Naive B cell (primary cell): ENCODE measurements around the gene SFXN1. TPM values are rescaled to one million over a fixed set of nuclear protein-coding genes. Genes with fewer than 3 reads are reported as not detected.

ENCODE experiments used
- ATAC-seq, 2 donors: fragments of 150-1000 bp; cut with Tn5 transposase; 2 replicates each; pipeline ENCODE4 v1.10.0; 2021; ENCODE audit warnings: low read depth in 2 of 2, mild to moderate bottlenecking in 2 of 2, moderate library complexity in 2 of 2
- DNase-seq: peaks from one replicate; pipeline ENCODE4 v3.0.0; 2022
- H3K27ac Mint-ChIP-seq, 6 donors: one replicate each; pipeline ENCODE4 v1.8.0; 2020 to 2022; ENCODE audit warnings: mild to moderate bottlenecking in 6 of 6, mixed read lengths in 6 of 6, moderate library complexity in 5 of 6, inconsistent platforms in 2 of 6
- H3K27me3 Mint-ChIP-seq, 3 donors: one replicate each; pipeline ENCODE4 v1.8.0; 2021 to 2022; ENCODE audit warnings: mixed read lengths in 3 of 3, mild to moderate bottlenecking in 1 of 3
- H3K36me3 Mint-ChIP-seq, 2 donors: one replicate each; pipeline ENCODE4 v1.8.0; 2020 to 2022; ENCODE audit warnings: mixed read lengths in 2 of 2, inconsistent platforms in 1 of 2, mild to moderate bottlenecking in 1 of 2
- H3K4me1 Mint-ChIP-seq, 3 donors: one replicate each; pipeline ENCODE4 v1.8.0; 2020 to 2022; ENCODE audit warnings: mixed read lengths in 3 of 3, inconsistent platforms in 1 of 3, mild to moderate bottlenecking in 1 of 3, moderate library complexity in 1 of 3
- H3K4me3 Mint-ChIP-seq, 8 donors: one replicate each; pipeline ENCODE4 v1.8.0; 2020 to 2022; ENCODE audit warnings: mild to moderate bottlenecking in 8 of 8, mixed read lengths in 8 of 8, moderate library complexity in 8 of 8, inconsistent platforms in 2 of 8
- H3K9me3 Mint-ChIP-seq, 7 donors: one replicate each; pipeline ENCODE4 v1.8.0; 2020 to 2022; ENCODE audit warnings: mixed read lengths in 7 of 7, mild to moderate bottlenecking in 5 of 7, inconsistent platforms in 2 of 7, moderate library complexity in 1 of 7
- polyA plus RNA-seq, 6 donors: library from polyadenylated mRNA; unstranded; fragments of 300-500 nt; fragmentation: Illumina TruSeq; gene quantifications; one replicate each; pipeline ENCODE4 v1.2.3, GENCODE V29; 2021; ENCODE audit warnings: low read depth in 6 of 6

Gene SFXN1
- polyA plus RNA-seq, 6 donors from 2014 or later: 12.0 to 18.0 (median 16.0) TPM

- Mint-ChIP-seq H3K9me3 (peaks cover 0 to 3% (median 0%) of the 10 kb centered on the region in 7 donors), H3K4me1 (peaks cover 0 to 3% (median 0%) of the 10 kb centered on the region in 3 donors)
- no peak for ATAC-seq
Measured at GRCh38 chr5:175469916-175470315, 8.4 kb upstream of the SFXN1 start.

DNA sequence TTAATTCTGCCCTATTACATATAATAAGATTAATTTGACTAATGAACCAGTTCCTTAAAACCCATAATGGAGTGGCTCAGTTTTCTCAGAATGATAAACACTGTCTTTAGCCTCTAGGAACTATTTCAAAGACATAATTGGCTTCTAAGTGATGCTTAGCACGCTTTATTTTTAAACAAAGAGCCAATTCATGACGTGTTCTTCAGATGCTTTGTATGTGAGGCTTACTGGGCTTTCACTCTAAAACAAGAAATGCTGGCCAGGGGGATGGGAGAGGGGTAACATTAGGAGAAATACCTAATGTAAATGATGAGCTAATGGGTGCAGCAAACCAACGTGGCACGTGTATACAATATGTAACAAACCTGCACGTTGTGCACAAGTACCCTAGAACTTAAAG lies 7.6 kb upstream of the SFXN1 start:
- H3K9me3 Mint-ChIP-seq: peaks cover 0 to 3% (median 0%) of the 10 kb centered on the region in 7 donors
- DNase-seq: no peak
- peaks cover 0 to 4% of the 10 kb centered on the region in 2 donors for H3K36me3 Mint-ChIP-seq
- H3K27me3 Mint-ChIP-seq: peaks cover 33 to 64% (median 50%) of the 10 kb centered on the region in 3 donors
- no peak for ATAC-seq
- H3K4me1 Mint-ChIP-seq: no peaks in the 10 kb centered on the region
- H3K4me3 Mint-ChIP-seq: no peak overlapping the region
- no peak overlapping the region for H3K27ac Mint-ChIP-seq

More at GRCh38 chr5:175469916-175470315, 8.4 kb upstream of the SFXN1 start:
- peaks cover 33 to 64% (median 47%) of the 10 kb centered on the region in 3 donors for H3K27me3 Mint-ChIP-seq
- H3K4me3 Mint-ChIP-seq: no peak overlapping the region
- H3K27ac Mint-ChIP-seq: no peak overlapping the region
- no peak for DNase-seq
- H3K36me3 Mint-ChIP-seq: peaks cover 0 to 4% of the 10 kb centered on the region in 2 donors

- no peak for ATAC-seq
- Mint-ChIP-seq H3K4me1 (no peaks in the 10 kb centered on the region), H3K36me3 (peaks cover 0 to 4% of the 10 kb centered on the region in 2 donors), H3K9me3 (peaks cover 0 to 3% (median 0%) of the 10 kb centered on the region in 7 donors), H3K4me3 (peak overlapping the region in 1 of 8 donors; percentile 32), H3K27me3 (peaks cover 33 to 62% (median 52%) of the 10 kb centered on the region in 3 donors), H3K27ac (no peak overlapping the region)
- DNase-seq: no peak
Measured at GRCh38 chr5:175471196-175471595, 7.2 kb upstream of the SFXN1 start.

- no peak for ATAC-seq
Measured at GRCh38 chr5:175471628-175472027, 6.7 kb upstream of the SFXN1 start.

GRCh38 chr5:175472378-175472777 lies 6.0 kb upstream of the SFXN1 start:
- no peaks in the 10 kb centered on the region for H3K4me1 Mint-ChIP-seq
- peak overlapping the region in 1 of 8 donors; percentile 42 for H3K4me3 Mint-ChIP-seq
- ATAC-seq (no peak), DNase-seq (no peak)
- H3K36me3 Mint-ChIP-seq: peaks cover 0 to 4% of the 10 kb centered on the region in 2 donors
- peaks cover 30 to 56% (median 47%) of the 10 kb centered on the region in 3 donors for H3K27me3 Mint-ChIP-seq
- H3K9me3 Mint-ChIP-seq: peaks cover 0 to 3% (median 0%) of the 10 kb centered on the region in 7 donors
- H3K27ac Mint-ChIP-seq: no peak overlapping the region

More at GRCh38 chr5:175471628-175472027, 6.7 kb upstream of the SFXN1 start:
- H3K9me3 Mint-ChIP-seq: peaks cover 0 to 3% (median 0%) of the 10 kb centered on the region in 7 donors
- peaks cover 0 to 4% of the 10 kb centered on the region in 2 donors for H3K36me3 Mint-ChIP-seq
- H3K4me3 Mint-ChIP-seq: peak overlapping the region in 1 of 8 donors; percentile 32
- no peak for DNase-seq
- H3K27ac Mint-ChIP-seq: no peak overlapping the region
- no peaks in the 10 kb centered on the region for H3K4me1 Mint-ChIP-seq
- peaks cover 33 to 57% (median 51%) of the 10 kb centered on the region in 3 donors for H3K27me3 Mint-ChIP-seq

DNA sequence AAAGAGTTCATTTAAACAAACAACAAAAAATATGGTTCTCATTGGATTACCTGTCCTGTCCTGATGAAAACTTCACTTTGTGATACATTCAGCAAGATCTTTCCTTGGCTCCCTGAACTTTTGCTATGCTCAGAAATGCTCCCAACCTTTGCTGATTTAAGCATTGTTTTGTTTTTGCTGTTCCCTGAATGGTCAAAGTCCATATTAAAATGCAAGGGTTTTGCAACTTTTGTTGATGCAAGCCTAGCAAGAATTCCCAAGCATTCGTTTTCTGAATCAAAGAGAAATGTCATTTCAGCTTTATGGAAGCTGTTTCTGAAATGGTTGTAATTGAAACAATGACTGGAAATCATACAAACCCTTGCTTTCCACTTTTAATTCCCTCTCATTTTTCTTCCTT lies 3.1 kb upstream of the SFXN1 start:
- DNase-seq (no peak), ATAC-seq (no peak)
- no peak overlapping the region for H3K27ac Mint-ChIP-seq
- no peaks in the 10 kb centered on the region for H3K9me3 Mint-ChIP-seq
- peaks cover 15 to 20% (median 18%) of the 10 kb centered on the region in 3 donors for H3K4me1 Mint-ChIP-seq
- H3K4me3 Mint-ChIP-seq: peak overlapping the region in 1 of 8 donors; percentile 52
- peaks cover 24 to 41% (median 39%) of the 10 kb centered on the region in 3 donors for H3K27me3 Mint-ChIP-seq
- H3K36me3 Mint-ChIP-seq: peaks cover 0 to 2% of the 10 kb centered on the region in 2 donors

GRCh38 chr5:175477440-175477839 lies 920 bp upstream of the SFXN1 start:
- Mint-ChIP-seq H3K36me3 (peaks cover 0 to 6% of the 10 kb centered on the region in 2 donors), H3K9me3 (no peaks in the 10 kb centered on the region), H3K4me3 (peak overlapping the region in 7 of 8 donors; percentile 47 to 98 (median 87)), H3K27ac (peak overlapping the region in 1 of 6 donors; percentile 86), H3K4me1 (peaks cover 26 to 36% (median 35%) of the 10 kb centered on the region in 3 donors), H3K27me3 (peaks cover 14 to 26% (median 24%) of the 10 kb centered on the region in 3 donors)
- no peak for DNase-seq
- ATAC-seq: no peak

DNA sequence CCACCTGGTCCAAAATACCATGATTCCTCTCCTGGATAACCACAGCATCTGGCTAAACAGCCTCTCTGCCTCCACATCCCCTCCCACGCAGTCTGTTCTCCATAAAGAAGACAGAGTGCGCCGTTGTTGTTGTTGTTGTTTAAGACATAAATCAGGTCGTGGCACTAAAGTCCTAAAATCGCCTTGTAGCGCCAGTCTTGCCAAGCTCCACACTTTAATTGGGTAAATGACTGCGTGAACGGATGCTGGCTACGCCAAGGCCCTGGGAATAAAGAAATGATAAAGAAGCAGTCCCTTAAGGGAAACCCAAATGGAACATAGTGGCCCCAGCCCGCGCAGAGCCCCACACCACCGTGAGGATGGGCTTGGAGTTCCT lies 364 bp upstream of the SFXN1 start:
- Mint-ChIP-seq H3K27me3 (peaks cover 8 to 25% (median 19%) of the 10 kb centered on the region in 3 donors), H3K4me1 (peaks cover 29 to 36% (median 35%) of the 10 kb centered on the region in 3 donors), H3K27ac (peak overlapping the region in 5 of 6 donors; percentile 58 to 86 (median 76)), H3K36me3 (peaks cover 0 to 10% of the 10 kb centered on the region in 2 donors), H3K9me3 (no peaks in the 10 kb centered on the region), H3K4me3 (peak overlapping the region; percentile 83 to 98 (median 88))
- ATAC-seq: no peak
- no peak for DNase-seq

DNA sequence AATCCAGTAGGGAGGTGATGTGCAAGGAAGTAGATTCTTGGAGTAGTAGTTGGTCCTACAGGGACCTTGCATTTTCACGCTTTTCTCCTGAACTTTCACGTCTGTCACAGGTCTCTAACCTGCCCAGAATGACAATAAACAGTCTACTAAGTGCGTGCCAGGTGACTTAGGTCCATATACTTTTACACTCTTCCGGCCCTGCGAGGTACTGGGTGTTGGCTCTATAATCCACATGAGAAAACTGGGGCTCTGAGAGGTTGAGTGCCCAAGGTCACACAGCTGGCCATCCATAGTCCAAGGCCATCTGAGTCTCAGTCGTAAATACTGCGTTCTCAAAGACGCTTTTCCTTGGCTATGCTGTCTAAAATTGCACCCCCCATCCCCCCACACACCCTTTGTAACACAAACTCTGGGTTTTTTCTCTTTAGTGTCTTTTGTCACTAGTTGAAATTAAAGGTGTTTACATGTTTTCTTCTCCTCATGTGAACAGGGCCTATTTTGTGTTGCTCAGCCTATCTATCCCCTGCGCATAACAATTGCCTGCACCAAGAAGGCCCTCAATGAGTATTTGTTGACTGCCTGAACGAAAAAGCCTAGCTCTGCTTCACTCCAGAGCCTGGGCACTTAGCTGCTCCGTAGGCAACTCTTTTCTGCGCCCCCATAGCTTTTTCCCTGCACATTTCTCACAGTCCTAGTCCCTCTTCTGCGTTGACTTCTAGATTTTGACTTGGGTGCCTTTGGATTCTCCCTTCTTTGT lies 943 bp downstream of the SFXN1 start:
- Mint-ChIP-seq H3K4me1 (peaks cover 34 to 44% (median 36%) of the 10 kb centered on the region in 3 donors), H3K27ac (peak overlapping the region; percentile 29 to 96 (median 88)), H3K4me3 (peak overlapping the region; percentile 93 to 98 (median 96)), H3K9me3 (no peaks in the 10 kb centered on the region), H3K36me3 (peaks cover 0 to 19% of the 10 kb centered on the region in 2 donors), H3K27me3 (peaks cover 3 to 15% (median 5%) of the 10 kb centered on the region in 3 donors)
- DNase-seq (no peak), ATAC-seq (peak in 1 of 2 donors; percentile 4)

GRCh38 chr5:175483337-175483736 lies 5.0 kb downstream of the SFXN1 start:
- H3K4me3 Mint-ChIP-seq: peak overlapping the region in 1 of 8 donors; percentile 29
- ATAC-seq (no peak), DNase-seq (no peak)
- H3K27ac Mint-ChIP-seq: peak overlapping the region in 1 of 6 donors; percentile 64
- peaks cover 39 to 67% (median 41%) of the 10 kb centered on the region in 3 donors for H3K4me1 Mint-ChIP-seq
- no peaks in the 10 kb centered on the region for H3K27me3 Mint-ChIP-seq
- peaks cover 13 to 26% of the 10 kb centered on the region in 2 donors for H3K36me3 Mint-ChIP-seq
- no peaks in the 10 kb centered on the region for H3K9me3 Mint-ChIP-seq

GRCh38 chr5:175484322-175484721 lies 6.0 kb downstream of the SFXN1 start:
- no peaks in the 10 kb centered on the region for H3K9me3 Mint-ChIP-seq
- no peak overlapping the region for H3K4me3 Mint-ChIP-seq
- H3K27me3 Mint-ChIP-seq: no peaks in the 10 kb centered on the region
- peaks cover 36 to 69% (median 42%) of the 10 kb centered on the region in 3 donors for H3K4me1 Mint-ChIP-seq
- H3K27ac Mint-ChIP-seq: no peak overlapping the region
- no peak for DNase-seq
- ATAC-seq: no peak
- peaks cover 22 to 26% of the 10 kb centered on the region in 2 donors for H3K36me3 Mint-ChIP-seq

- Mint-ChIP-seq H3K36me3 (peaks cover 22 to 29% of the 10 kb centered on the region in 2 donors), H3K27me3 (no peaks in the 10 kb centered on the region), H3K27ac (no peak overlapping the region), H3K4me3 (no peak overlapping the region), H3K9me3 (no peaks in the 10 kb centered on the region), H3K4me1 (peaks cover 36 to 68% (median 42%) of the 10 kb centered on the region in 3 donors)
- ATAC-seq (no peak), DNase-seq (no peak)
Measured at GRCh38 chr5:175484829-175485228, 6.5 kb downstream of the SFXN1 start.

- Mint-ChIP-seq H3K27ac (peak overlapping the region in 1 of 6 donors; percentile 22), H3K36me3 (peaks cover 22 to 27% of the 10 kb centered on the region in 2 donors), H3K9me3 (no peaks in the 10 kb centered on the region), H3K27me3 (no peaks in the 10 kb centered on the region), H3K4me3 (no peak overlapping the region), H3K4me1 (peaks cover 28 to 62% (median 42%) of the 10 kb centered on the region in 3 donors)
- ATAC-seq (no peak), DNase-seq (no peak)
Measured at GRCh38 chr5:175485631-175486030, 7.3 kb downstream of the SFXN1 start.
